Immature natural killer cell (primary cell): ENCODE results near the gene RNGTT. TPM values are rescaled to one million over a fixed set of nuclear protein-coding genes. Genes with fewer than 3 reads are reported as not detected.
"Not testable (repeated sequence)": the region's sequence is repeated elsewhere in the genome, so short reads cannot be mapped to it uniquely, and the experiment has no call there.

Experiments used
- DNase-seq, 3 donors: peaks; one replicate each; pipeline ENCODE4 v3.0.0; 2022; ENCODE audit warnings: mixed read lengths in 1 of 3
- H3K27ac Mint-ChIP-seq, 6 donors: one replicate each; pipeline ENCODE4 v1.8.0; 2020; ENCODE audit warnings: mixed read lengths in 6 of 6, mild to moderate bottlenecking in 5 of 6, inconsistent platforms in 4 of 6, moderate library complexity in 3 of 6
- H3K27me3 Mint-ChIP-seq, 3 donors: one replicate each; pipeline ENCODE4 v1.8.0; 2020 to 2021; ENCODE audit warnings: low read depth in 3 of 3, mild to moderate bottlenecking in 3 of 3, mixed read lengths in 3 of 3, moderate library complexity in 3 of 3, inconsistent platforms in 1 of 3
- H3K36me3 Mint-ChIP-seq, 3 donors: one replicate each; pipeline ENCODE4 v1.8.0; 2020; ENCODE audit warnings: mixed read lengths in 3 of 3, inconsistent platforms in 2 of 3, mild to moderate bottlenecking in 2 of 3
- H3K4me1 Mint-ChIP-seq, 2 donors: one replicate each; pipeline ENCODE4 v1.8.0; 2020; ENCODE audit warnings: inconsistent platforms in 2 of 2, mild to moderate bottlenecking in 2 of 2, mixed read lengths in 2 of 2, moderate library complexity in 1 of 2
- H3K4me3 Mint-ChIP-seq, 5 donors: one replicate each; pipeline ENCODE4 v1.8.0; 2020; ENCODE audit warnings: mild to moderate bottlenecking in 5 of 5, mixed read lengths in 5 of 5, inconsistent platforms in 3 of 5, moderate library complexity in 3 of 5
- H3K9me3 Mint-ChIP-seq, 6 donors: one replicate each; pipeline ENCODE4 v1.8.0; 2020; ENCODE audit warnings: mild to moderate bottlenecking in 6 of 6, mixed read lengths in 6 of 6, inconsistent platforms in 4 of 6, moderate library complexity in 3 of 6
- polyA plus RNA-seq, 3 donors: library from polyadenylated mRNA; unstranded; fragments of 300-500 nt; fragmentation: Illumina TruSeq; gene quantifications; one replicate each; pipeline ENCODE4 v1.2.3, GENCODE V29; 2021

The RNGTT gene
- polyA plus RNA-seq, 3 donors from 2014 or later = 11.9 to 22.3 (median 18.9) TPM

- H3K27ac Mint-ChIP-seq = no peak overlapping the region
- DNase-seq = no peak
- no peaks in the 10 kb centered on the region for H3K4me1 Mint-ChIP-seq
- no peaks in the 10 kb centered on the region for H3K36me3 Mint-ChIP-seq
- no peaks in the 10 kb centered on the region for H3K9me3 Mint-ChIP-seq
- H3K27me3 Mint-ChIP-seq = peaks cover 0 to 3% (median 1%) of the 10 kb centered on the region in 3 donors
- H3K4me3 Mint-ChIP-seq = no peak overlapping the region
These were observed 22.5 kb upstream of the RNGTT start for GRCh38 chr6:88985901-88986300.

GRCh38 chr6:88984606-88985005, 21.2 kb upstream of the RNGTT start:
- no peak for DNase-seq
- no peak overlapping the region for H3K4me3 Mint-ChIP-seq
- no peaks in the 10 kb centered on the region for H3K4me1 Mint-ChIP-seq
- no peaks in the 10 kb centered on the region for H3K9me3 Mint-ChIP-seq
- H3K27ac Mint-ChIP-seq = no peak overlapping the region
- no peaks in the 10 kb centered on the region for H3K36me3 Mint-ChIP-seq
- H3K27me3 Mint-ChIP-seq = peaks cover 0 to 3% (median 1%) of the 10 kb centered on the region in 3 donors

- Mint-ChIP-seq H3K27me3 (peaks cover 0 to 3% (median 1%) of the 10 kb centered on the region in 3 donors), H3K4me3 (no peak overlapping the region), H3K27ac (no peak overlapping the region), H3K36me3 (no peaks in the 10 kb centered on the region), H3K4me1 (no peaks in the 10 kb centered on the region), H3K9me3 (no peaks in the 10 kb centered on the region)
- no peak for DNase-seq
These were observed 20.7 kb upstream of the RNGTT start for GRCh38 chr6:88984152-88984551.

- Mint-ChIP-seq H3K27me3 (peaks cover 0 to 2% (median 1%) of the 10 kb centered on the region in 3 donors), H3K9me3 (no peaks in the 10 kb centered on the region), H3K27ac (no peak overlapping the region), H3K4me1 (no peaks in the 10 kb centered on the region), H3K36me3 (no peaks in the 10 kb centered on the region), H3K4me3 (no peak overlapping the region)
- DNase-seq = no peak
These were observed 20.1 kb upstream of the RNGTT start for GRCh38 chr6:88983532-88983931.

- H3K4me3 Mint-ChIP-seq, H3K27ac Mint-ChIP-seq, H3K36me3 Mint-ChIP-seq, H3K4me1 Mint-ChIP-seq, H3K27me3 Mint-ChIP-seq, H3K9me3 Mint-ChIP-seq, DNase-seq: not testable (repeated sequence)
These were observed 19.7 kb upstream of the RNGTT start for GRCh38 chr6:88983129-88983528.

GRCh38 chr6:88982720-88983119, 19.3 kb upstream of the RNGTT start:
- peaks cover 0 to 1% (median 0%) of the 10 kb centered on the region in 3 donors for H3K27me3 Mint-ChIP-seq
- DNase-seq = peak; percentile 44 to 63 (median 52)
- H3K4me3 Mint-ChIP-seq = no peak overlapping the region
- H3K36me3 Mint-ChIP-seq = no peaks in the 10 kb centered on the region
- H3K27ac Mint-ChIP-seq = no peak overlapping the region
- no peaks in the 10 kb centered on the region for H3K4me1 Mint-ChIP-seq
- H3K9me3 Mint-ChIP-seq = no peaks in the 10 kb centered on the region

GRCh38 chr6:88975369-88975768, 12.0 kb upstream of the RNGTT start:
- Mint-ChIP-seq H3K4me3 (no peak overlapping the region), H3K9me3 (no peaks in the 10 kb centered on the region), H3K27me3 (peaks cover 0 to 4% (median 0%) of the 10 kb centered on the region in 3 donors), H3K36me3 (no peaks in the 10 kb centered on the region), H3K4me1 (no peaks in the 10 kb centered on the region), H3K27ac (no peak overlapping the region)
- DNase-seq = no peak

GRCh38 chr6:88972504-88973423, 9.3 kb upstream of the RNGTT start:
- Mint-ChIP-seq H3K4me3 (no peak overlapping the region), H3K4me1 (no peaks in the 10 kb centered on the region), H3K27ac (no peak overlapping the region), H3K9me3 (peaks cover 3 to 20% (median 12%) of the 10 kb centered on the region in 6 donors), H3K36me3 (peaks cover 0 to 5% (median 5%) of the 10 kb centered on the region in 3 donors), H3K27me3 (peaks cover 0 to 4% (median 0%) of the 10 kb centered on the region in 3 donors)
- DNase-seq = no peak

- no peak for DNase-seq
- H3K9me3 Mint-ChIP-seq = peaks cover 9 to 38% (median 25%) of the 10 kb centered on the region in 6 donors
- H3K36me3 Mint-ChIP-seq = peaks cover 3 to 9% (median 8%) of the 10 kb centered on the region in 3 donors
- no peak overlapping the region for H3K4me3 Mint-ChIP-seq
- H3K4me1 Mint-ChIP-seq = peaks cover 0 to under 1% of the 10 kb centered on the region in 2 donors
- H3K27me3 Mint-ChIP-seq = peaks cover 0 to 4% (median 3%) of the 10 kb centered on the region in 3 donors
- no peak overlapping the region for H3K27ac Mint-ChIP-seq
These were observed 6.9 kb upstream of the RNGTT start for GRCh38 chr6:88970301-88970700.

- H3K4me3 Mint-ChIP-seq, H3K36me3 Mint-ChIP-seq, H3K27me3 Mint-ChIP-seq, H3K4me1 Mint-ChIP-seq, DNase-seq, H3K27ac Mint-ChIP-seq: not testable (repeated sequence)
- H3K9me3 Mint-ChIP-seq = peaks cover 9 to 38% (median 27%) of the 10 kb centered on the region in 6 donors
These were observed 5.8 kb upstream of the RNGTT start for GRCh38 chr6:88969255-88969654.

GRCh38 chr6:88967891-88968290, 4.5 kb upstream of the RNGTT start:
- no peak for DNase-seq
- Mint-ChIP-seq H3K27ac (no peak overlapping the region), H3K9me3 (peaks cover 9 to 38% (median 27%) of the 10 kb centered on the region in 6 donors), H3K4me1 (peaks cover 21 to 22% of the 10 kb centered on the region in 2 donors), H3K4me3 (no peak overlapping the region), H3K36me3 (peaks cover 3 to 9% (median 8%) of the 10 kb centered on the region in 3 donors), H3K27me3 (peaks cover 9 to 12% (median 12%) of the 10 kb centered on the region in 3 donors)

- H3K27me3 Mint-ChIP-seq = peaks cover 6 to 14% (median 12%) of the 10 kb centered on the region in 3 donors
- H3K4me1 Mint-ChIP-seq = peaks cover 31 to 38% of the 10 kb centered on the region in 2 donors
- peaks cover 9 to 38% (median 27%) of the 10 kb centered on the region in 6 donors for H3K9me3 Mint-ChIP-seq
- DNase-seq = no peak
- no peak overlapping the region for H3K27ac Mint-ChIP-seq
- H3K36me3 Mint-ChIP-seq = peaks cover 3 to 9% (median 8%) of the 10 kb centered on the region in 3 donors
- peak overlapping the region in 3 of 5 donors; percentile 16 to 31 (median 28) for H3K4me3 Mint-ChIP-seq
These were observed 2.3 kb upstream of the RNGTT start for GRCh38 chr6:88965691-88966090.

GRCh38 chr6:88964509-88964908, 1.1 kb upstream of the RNGTT start:
- Mint-ChIP-seq H3K36me3 (peaks cover 3 to 9% (median 8%) of the 10 kb centered on the region in 3 donors), H3K27me3 (peaks cover 6 to 14% (median 12%) of the 10 kb centered on the region in 3 donors), H3K9me3 (peaks cover 11 to 32% (median 25%) of the 10 kb centered on the region in 6 donors), H3K4me3 (peak overlapping the region; percentile 98 to 99 (median 98)), H3K27ac (peak overlapping the region in 3 of 6 donors; percentile 35 to 93 (median 72)), H3K4me1 (peaks cover 32 to 45% of the 10 kb centered on the region in 2 donors)
- no peak for DNase-seq

GRCh38 chr6:88958842-88959241, 4.6 kb downstream of the RNGTT start:
- H3K4me1 Mint-ChIP-seq = peaks cover 40 to 61% of the 10 kb centered on the region in 2 donors
- no peak overlapping the region for H3K27ac Mint-ChIP-seq

More at GRCh38 chr6:88958842-88959241, 4.6 kb downstream of the RNGTT start:
- DNase-seq = no peak
- Mint-ChIP-seq H3K4me3 (no peak overlapping the region), H3K36me3 (peaks cover 6 to 14% (median 6%) of the 10 kb centered on the region in 3 donors), H3K9me3 (peaks cover 5 to 9% (median 6%) of the 10 kb centered on the region in 6 donors), H3K27me3 (peaks cover 6 to 10% (median 6%) of the 10 kb centered on the region in 3 donors)
